Measurements from ENCODE around the gene GALT.

DNA sequence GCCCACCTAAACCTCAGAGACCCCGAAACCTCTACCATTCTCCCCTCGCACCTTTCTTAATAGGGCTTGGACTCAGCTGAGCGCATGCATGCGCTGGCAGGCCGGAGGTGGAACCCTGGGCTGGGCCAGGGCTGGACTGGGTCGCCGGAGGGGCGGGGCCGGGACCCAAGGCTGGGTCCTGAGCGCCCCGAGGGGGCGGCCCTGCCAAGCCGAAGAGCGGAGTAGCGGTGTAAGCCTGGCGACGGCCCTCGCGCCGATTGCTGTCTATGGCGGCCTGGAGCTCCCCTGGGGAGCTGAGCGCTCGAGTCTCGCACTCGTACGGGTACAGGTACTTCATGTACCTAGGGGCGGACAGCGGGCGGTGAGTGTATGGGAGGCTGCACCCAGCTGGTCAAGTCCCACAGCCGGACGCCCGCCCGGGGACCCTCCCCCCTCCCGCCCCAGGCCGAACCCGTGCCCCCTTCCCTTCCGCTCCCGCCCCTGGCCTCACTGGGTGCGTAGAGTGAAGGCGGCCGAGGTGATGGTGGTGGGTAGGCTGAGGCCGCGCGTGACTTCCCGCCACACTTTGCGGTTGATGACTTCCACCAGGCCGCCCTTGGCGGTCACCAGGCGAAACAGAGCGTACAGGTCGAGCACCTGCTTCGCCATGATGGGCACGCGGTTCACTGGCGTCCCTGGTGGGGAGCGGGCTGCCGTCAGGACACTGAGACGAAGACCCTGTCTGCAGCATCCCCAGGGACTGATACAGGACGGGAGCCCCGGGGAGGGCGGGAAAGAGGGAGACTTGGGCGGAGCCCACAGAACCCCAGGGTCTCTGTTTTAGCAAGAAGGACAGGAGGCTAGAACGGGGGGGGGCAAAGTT is 22.9 kb upstream of the GALT start:
- TF ChIP-seq, protein P1, sequence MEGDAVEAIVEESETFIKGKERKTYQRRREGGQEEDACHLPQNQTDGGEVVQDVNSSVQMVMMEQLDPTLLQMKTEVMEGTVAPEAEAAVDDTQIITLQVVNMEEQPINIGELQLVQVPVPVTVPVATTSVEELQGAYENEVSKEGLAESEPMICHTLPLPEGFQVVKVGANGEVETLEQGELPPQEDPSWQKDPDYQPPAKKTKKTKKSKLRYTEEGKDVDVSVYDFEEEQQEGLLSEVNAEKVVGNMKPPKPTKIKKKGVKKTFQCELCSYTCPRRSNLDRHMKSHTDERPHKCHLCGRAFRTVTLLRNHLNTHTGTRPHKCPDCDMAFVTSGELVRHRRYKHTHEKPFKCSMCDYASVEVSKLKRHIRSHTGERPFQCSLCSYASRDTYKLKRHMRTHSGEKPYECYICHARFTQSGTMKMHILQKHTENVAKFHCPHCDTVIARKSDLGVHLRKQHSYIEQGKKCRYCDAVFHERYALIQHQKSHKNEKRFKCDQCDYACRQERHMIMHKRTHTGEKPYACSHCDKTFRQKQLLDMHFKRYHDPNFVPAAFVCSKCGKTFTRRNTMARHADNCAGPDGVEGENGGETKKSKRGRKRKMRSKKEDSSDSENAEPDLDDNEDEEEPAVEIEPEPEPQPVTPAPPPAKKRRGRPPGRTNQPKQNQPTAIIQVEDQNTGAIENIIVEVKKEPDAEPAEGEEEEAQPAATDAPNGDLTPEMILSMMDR (IDR thresholded peaks at IDR 0.05; ENCODE audit: low read depth, low read length, poor library complexity, severe bottlenecking) = no peak
- TF ChIP-seq EZH2phosphoT487 (IDR thresholded peaks at IDR 0.05; ENCODE audit: borderline replicate concordance, low read length) = no peak

Data from DOHH2 (cell line).